Measurements from ENCODE around the gene FRS3.
"Not testable (repeated sequence)": the region's sequence is repeated elsewhere in the genome, so short reads cannot be mapped to it uniquely, and the experiment has no call there.

The FRS3 gene

DNA sequence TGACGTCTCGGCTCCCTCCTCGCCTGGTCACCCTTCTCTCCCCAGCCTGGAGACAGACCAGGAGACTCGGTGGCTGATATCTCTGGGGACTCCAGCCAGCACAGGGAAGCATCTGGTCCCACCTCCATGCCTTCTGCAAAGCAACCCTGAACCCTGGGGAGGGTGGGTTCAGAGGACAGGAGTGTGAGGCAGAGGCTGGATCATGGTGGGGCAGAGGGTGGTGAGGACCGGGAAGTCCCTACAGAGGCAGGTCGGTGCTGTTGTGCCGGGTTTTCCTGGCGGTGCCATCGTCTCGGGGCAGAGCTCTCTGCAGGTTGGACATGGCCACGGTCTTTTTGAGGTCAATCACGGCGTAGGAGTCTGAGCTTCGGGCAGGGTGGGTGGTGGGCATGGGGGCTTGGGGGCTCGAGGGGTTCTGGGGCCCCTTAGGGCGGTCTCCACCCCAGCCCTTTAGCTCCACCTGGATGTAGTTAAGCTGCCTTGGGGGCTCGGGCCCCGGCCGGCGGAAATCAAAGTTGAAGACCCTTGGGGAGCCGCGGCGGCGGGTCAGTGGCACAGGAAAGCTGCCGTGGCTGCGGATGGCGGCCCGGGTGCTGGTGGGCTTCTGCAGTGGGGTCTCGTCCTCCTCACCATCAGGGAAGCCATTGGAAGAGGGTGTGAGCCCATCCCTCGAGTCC is 9.2 kb downstream of the FRS3 start:
- Mint-ChIP-seq H3K36me3 (ENCODE audit: low read depth) (peaks cover 61% of the 10 kb centered on the region), H3K27ac (no peak overlapping the region), H3K4me1 (ENCODE audit: low read depth) (no peaks in the 10 kb centered on the region), H3K27me3 (no peaks in the 10 kb centered on the region), H3K9me3 (no peaks in the 10 kb centered on the region), H3K4me3 (no peak overlapping the region)
- intact Hi-C loops (cut with micrococcal nuclease): no loop called here

DNA sequence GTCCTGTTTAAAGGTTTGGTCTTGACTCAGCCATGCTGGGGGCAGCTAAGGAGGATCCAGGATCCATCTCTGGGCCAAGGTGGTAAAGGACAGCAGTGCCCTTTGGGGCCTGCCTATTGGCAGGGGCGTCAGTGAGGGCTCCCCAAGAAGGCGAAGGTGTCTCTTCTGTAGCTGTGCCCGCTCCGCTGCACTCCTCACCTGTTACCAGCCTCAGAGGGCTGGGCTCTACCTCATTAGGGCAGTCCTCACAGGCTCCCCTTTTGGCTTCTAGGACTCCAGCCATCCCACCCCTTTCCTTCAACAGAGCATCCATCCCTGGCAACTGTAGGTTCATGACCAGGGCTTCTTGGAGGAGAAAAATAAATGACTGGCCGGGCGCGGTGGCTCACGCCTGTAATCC is 10.3 kb downstream of the FRS3 start:
- no peaks in the 10 kb centered on the region for H3K27me3 Mint-ChIP-seq
- no peak overlapping the region for H3K4me3 Mint-ChIP-seq
- H3K27ac Mint-ChIP-seq: no peak overlapping the region
- H3K36me3 Mint-ChIP-seq (ENCODE audit: low read depth): peaks cover 49% of the 10 kb centered on the region
- H3K4me1 Mint-ChIP-seq (ENCODE audit: low read depth): no peaks in the 10 kb centered on the region
- intact Hi-C loops (cut with micrococcal nuclease): no loop called here
- H3K9me3 Mint-ChIP-seq: no peaks in the 10 kb centered on the region

DNA sequence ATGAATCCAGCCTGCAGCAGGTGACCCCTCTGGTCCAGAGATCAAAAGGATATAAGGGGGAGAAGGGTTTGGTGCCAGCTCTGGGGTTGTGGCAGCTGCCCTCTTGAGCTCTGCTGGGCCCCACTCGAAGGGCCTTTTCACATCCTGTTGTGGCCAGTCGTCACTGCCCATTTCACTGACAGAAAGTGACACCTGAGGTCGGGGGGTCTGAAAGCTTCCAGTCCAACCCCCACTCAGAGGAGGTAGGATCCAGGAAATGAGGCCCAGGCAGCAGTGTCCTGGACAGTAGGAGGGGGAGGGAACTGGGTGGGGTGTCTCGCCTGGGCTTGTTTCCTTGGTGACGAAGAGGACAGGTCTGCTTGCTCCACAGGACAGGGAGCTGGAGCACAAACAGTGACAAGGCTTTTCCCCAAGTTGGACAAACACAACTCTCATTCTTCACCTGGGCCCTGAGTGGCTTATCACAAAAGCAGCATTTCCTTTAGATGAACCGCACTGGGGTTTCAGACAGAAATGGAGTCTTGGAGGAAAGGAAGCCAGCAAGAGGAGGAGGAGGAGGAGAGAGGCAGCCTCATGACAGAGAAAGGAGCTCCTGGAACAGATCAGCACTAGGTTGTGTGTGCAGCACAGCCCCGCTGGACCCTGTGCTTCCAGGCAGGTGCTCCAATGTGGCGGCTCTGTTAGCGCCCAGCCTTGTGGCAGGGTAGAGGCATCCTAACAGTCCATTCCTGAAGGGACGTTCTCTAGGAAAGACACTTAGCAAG is 11.0 kb downstream of the FRS3 start:
- intact Hi-C loops (cut with micrococcal nuclease): no loop called here
- H3K4me1 Mint-ChIP-seq (ENCODE audit: low read depth): no peaks in the 10 kb centered on the region
- no peaks in the 10 kb centered on the region for H3K27me3 Mint-ChIP-seq

DNA sequence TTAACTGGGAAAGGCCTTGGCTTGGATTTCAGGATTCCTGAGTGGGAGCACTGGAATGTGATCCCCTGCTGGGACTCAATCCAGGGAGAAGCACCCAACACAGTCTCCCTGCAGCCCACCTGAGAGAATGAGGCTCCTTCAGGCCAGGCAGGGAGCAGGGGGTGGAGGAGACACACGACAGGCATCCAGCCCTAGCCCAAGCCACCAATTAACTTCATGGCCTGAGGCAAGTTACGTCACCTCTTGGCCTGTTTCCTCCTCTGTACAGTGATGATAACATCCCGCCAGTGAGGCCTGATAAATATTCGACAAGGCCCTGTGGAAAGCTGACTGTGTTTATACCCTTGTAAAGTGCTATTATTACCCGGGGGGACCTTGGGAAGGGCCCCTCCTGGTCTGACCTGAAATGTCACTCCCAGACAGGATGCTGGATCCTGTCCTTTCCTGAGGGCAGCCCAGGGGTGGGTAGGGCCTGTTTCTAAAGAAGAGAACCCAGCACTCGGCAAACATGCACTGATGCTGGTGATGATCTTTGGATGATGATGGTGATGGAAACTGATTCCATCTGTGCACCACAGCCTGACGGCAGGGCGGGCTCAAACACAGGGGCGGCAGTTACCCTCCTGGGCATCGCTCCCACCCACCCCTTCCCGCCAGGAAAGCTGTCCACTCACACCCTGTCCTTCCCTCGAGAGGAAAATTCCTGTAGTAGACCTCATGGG is 12.4 kb downstream of the FRS3 start:
- no peaks in the 10 kb centered on the region for H3K27me3 Mint-ChIP-seq
- no peak overlapping the region for H3K27ac Mint-ChIP-seq
- no peak overlapping the region for H3K4me3 Mint-ChIP-seq
- H3K9me3 Mint-ChIP-seq: no peaks in the 10 kb centered on the region
- peaks cover 28% of the 10 kb centered on the region for H3K36me3 Mint-ChIP-seq (ENCODE audit: low read depth)
- intact Hi-C loops (cut with micrococcal nuclease): no loop called here
- H3K4me1 Mint-ChIP-seq (ENCODE audit: low read depth): no peaks in the 10 kb centered on the region

More for the DNA sequence above, 11.0 kb downstream of the FRS3 start:
- H3K4me3 Mint-ChIP-seq: no peak overlapping the region
- H3K27ac Mint-ChIP-seq: no peak overlapping the region
- H3K36me3 Mint-ChIP-seq (ENCODE audit: low read depth): peaks cover 43% of the 10 kb centered on the region
- H3K9me3 Mint-ChIP-seq: no peaks in the 10 kb centered on the region

DNA sequence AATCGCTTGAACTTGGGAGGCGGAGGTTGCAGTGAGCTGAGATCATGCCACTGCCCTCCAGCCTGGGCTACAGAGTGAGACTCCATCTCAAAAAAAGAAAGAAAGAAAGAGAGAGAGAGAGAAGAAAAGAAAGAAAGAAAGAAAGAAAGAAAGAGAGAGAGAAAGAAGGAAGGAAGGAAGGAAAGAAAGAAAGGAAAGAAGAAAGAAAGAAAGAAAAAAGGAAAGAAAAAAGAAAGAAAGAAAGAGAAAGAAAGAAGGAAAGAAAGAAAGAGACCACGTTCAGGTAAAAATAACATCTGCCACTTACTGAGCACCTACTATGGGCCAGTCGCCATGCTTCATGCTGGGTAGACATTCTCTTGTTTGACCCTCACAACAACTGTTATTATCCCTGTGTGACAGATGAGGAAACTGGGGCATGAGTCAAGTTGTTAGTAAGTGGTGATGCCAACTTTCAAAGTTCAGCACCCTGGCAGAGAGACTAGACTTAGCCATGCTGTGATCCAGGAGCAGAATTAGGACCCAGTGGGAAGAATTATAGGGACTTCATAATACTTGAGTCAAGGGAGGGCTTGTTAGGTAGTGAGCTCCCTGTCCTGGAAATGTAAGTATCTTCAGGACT is 13.5 kb downstream of the FRS3 start:
- H3K4me3 Mint-ChIP-seq; H3K4me1 Mint-ChIP-seq (ENCODE audit: low read depth); H3K27ac Mint-ChIP-seq; H3K27me3 Mint-ChIP-seq; intact Hi-C loops (cut with micrococcal nuclease); H3K9me3 Mint-ChIP-seq: not testable (repeated sequence)
- peaks cover 17% of the 10 kb centered on the region for H3K36me3 Mint-ChIP-seq (ENCODE audit: low read depth)

DNA sequence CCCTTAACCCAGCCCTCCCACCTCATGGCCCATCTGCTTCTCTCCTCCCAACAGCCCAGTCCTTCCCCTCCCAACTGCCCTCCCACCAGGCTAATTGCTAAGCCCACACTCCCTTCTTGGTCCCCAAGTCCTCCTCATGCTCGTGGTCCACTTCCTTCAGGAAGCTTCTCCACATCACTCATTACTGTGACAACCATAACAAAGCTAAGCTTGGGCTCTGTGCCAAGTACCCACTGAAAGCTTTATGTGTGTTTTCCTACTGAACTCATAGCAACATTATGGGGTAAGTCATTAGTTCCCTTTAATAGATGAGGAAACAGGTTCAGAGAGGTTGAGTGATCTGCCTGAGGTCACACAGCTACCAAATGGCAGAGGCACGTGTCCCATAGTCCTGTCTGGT is 16.2 kb downstream of the FRS3 start:
- H3K36me3 Mint-ChIP-seq (ENCODE audit: low read depth): no peaks in the 10 kb centered on the region
- H3K27me3 Mint-ChIP-seq: peaks cover 3% of the 10 kb centered on the region
- H3K9me3 Mint-ChIP-seq: no peaks in the 10 kb centered on the region
- intact Hi-C loops (cut with micrococcal nuclease): no loop called here
- no peaks in the 10 kb centered on the region for H3K4me1 Mint-ChIP-seq (ENCODE audit: low read depth)
- no peak overlapping the region for H3K27ac Mint-ChIP-seq
- H3K4me3 Mint-ChIP-seq: no peak overlapping the region

DNA sequence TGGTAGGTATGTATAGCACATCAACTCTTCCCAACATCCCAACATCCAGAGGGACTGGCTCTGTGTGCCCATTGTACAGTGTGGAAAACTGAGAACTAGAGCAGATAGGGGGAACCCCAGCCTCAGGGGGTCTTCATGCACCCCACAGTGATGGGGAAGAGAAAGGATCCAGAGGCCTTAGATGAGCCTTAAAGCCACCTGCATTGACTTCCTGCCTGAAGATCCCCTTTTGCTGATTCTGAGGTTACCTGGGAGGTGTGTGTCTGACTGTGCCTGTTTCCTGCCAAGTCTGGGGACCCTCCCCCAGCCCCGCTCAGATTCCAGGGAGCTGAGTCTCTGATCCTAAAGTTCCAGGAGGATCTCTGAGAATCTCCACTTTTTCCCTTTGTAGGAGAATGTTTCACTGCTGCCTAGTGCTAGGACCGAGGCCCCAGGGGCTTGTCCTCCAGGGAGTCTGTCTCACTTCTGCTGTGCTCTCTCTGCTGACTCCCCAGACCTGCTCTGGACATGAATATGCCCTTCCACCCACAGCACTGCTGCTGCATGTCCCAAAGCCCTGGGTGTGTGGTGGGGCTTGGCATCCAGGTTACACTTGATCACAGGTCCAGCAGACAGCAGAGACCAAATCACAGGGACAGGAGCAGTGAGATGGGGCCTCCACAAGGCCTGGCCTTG is 19.7 kb downstream of the FRS3 start:
- intact Hi-C loops (cut with micrococcal nuclease): no loop called here

DNA sequence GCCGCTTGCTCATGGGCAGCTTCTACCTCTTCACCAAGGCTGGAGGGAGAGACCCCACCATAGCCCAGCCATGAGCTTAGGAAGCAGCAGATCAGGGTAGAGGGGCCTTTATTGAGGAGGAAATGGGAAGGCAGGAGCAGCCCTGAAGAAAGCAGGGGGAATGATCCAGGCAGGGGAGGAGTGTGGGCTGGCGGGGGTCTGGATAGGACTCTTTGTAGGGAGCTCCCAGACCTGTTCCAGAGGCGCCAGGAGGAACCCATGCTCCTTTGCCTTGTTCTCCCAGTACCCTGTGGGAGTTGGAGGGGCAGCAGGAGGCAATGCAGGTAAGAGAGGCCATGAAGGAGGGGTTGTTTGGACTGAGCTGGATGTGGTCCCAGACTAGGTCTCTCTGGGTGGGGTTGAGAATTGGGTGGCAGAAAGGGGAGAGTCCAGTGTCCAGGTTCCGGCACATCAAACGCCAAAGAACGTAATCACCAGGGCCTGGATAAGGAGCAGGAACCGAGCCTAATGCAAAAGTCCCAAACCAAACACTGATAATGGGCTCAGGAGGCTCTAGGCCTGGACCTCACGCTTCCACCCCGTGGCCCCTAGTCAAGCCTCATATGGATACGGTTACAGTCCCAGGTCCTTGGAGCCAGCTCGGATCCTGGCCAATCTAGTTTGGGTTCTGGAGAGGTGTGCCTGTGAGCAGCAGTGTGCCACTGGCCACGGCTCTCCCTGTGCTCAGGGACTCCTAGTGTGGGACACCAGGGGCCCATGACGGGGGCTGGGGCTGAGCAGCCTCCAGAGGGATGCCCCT is 20.4 kb downstream of the FRS3 start:
- no peak overlapping the region for H3K4me3 Mint-ChIP-seq
- no peak overlapping the region for H3K27ac Mint-ChIP-seq
- no peaks in the 10 kb centered on the region for H3K4me1 Mint-ChIP-seq (ENCODE audit: low read depth)
- intact Hi-C loops (cut with micrococcal nuclease): no loop called here
- H3K27me3 Mint-ChIP-seq: peaks cover 8% of the 10 kb centered on the region
- H3K36me3 Mint-ChIP-seq (ENCODE audit: low read depth): no peaks in the 10 kb centered on the region
- no peaks in the 10 kb centered on the region for H3K9me3 Mint-ChIP-seq

More for the DNA sequence above, 19.7 kb downstream of the FRS3 start:
- no peak overlapping the region for H3K4me3 Mint-ChIP-seq
- no peaks in the 10 kb centered on the region for H3K36me3 Mint-ChIP-seq (ENCODE audit: low read depth)
- no peaks in the 10 kb centered on the region for H3K4me1 Mint-ChIP-seq (ENCODE audit: low read depth)
- peaks cover 8% of the 10 kb centered on the region for H3K27me3 Mint-ChIP-seq
- H3K9me3 Mint-ChIP-seq: no peaks in the 10 kb centered on the region
- no peak overlapping the region for H3K27ac Mint-ChIP-seq

DNA sequence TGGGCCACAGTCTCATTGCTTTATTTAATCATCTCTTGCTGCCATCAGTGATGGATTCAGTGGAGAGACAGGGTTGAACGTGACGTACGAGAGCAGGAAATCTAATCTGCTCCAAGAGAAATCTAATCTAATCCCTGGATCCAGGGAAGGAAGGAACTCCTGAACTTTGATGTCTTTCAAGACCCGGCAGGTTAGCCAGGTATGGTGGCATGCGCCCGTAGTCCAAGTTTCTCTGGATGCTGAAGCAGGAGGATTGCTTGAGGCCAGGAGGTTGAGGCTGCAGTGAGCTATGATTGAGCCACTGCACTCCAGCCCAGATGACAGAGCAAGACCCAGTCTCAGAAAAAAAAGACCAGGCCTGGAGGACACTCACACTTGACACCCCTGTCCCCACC is 21.1 kb downstream of the FRS3 start:
- H3K36me3 Mint-ChIP-seq (ENCODE audit: low read depth): no peaks in the 10 kb centered on the region
- no peak overlapping the region for H3K4me3 Mint-ChIP-seq
- H3K27ac Mint-ChIP-seq: no peak overlapping the region
- intact Hi-C loops (cut with micrococcal nuclease): no loop called here
- peaks cover 9% of the 10 kb centered on the region for H3K27me3 Mint-ChIP-seq
- no peaks in the 10 kb centered on the region for H3K9me3 Mint-ChIP-seq
- H3K4me1 Mint-ChIP-seq (ENCODE audit: low read depth): no peaks in the 10 kb centered on the region

DNA sequence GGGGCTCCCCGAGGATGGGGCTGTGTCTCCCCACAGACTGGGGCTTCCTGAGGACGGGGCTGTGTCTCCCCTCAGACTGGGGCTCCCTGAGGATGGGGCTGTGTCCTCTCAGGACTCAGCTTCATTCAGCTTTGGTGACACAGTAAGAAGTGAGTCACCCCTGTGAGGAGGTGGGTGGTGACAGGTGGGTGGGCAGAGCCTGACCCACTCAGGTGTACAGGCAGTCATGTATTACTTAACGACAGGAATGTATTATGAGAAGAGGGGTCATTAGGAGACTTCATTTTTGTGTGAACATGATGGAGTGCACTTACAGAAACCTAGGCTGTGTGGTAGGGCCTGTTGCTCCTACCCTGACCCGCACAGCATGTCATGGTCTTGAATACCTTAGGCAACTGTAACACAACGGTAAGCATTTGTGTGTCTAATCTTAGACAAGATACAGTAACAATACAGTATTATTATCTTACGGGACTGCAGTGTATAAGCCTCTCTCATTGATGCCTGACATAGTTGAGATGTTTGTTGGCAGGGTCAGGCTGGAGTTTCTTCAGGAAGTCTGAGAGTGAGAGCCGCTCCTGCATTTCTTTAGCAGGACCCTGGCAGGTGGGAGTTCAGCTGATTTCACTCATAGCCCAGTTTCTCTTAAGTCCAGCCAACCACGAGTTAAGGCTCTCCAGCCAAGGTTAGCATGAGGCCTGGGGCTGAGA is 21.6 kb downstream of the FRS3 start:
- Mint-ChIP-seq H3K4me3 (no peak overlapping the region), H3K27me3 (peaks cover 10% of the 10 kb centered on the region), H3K36me3 (ENCODE audit: low read depth) (no peaks in the 10 kb centered on the region), H3K27ac (no peak overlapping the region), H3K4me1 (ENCODE audit: low read depth) (no peaks in the 10 kb centered on the region), H3K9me3 (no peaks in the 10 kb centered on the region)
- intact Hi-C loops (cut with micrococcal nuclease): no loop called here

DNA sequence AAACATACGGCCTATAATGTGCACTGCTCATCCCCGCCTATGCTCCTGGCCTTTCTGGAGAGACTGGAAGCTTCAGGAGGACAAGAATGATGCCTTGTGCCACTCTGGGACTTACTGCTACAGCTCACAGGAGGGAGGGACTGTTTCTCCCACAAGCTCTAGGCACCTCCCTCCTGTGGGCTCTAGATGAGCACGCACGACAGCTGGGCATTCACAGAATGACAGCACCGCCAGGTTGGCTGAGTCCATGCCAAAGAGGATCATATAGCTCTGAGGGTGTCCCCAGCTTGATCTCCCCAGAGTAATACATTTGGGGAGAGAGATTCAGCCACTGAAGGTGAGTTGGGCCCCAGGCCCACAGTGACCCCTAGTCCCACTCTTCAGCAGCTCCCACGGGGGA is 22.4 kb downstream of the FRS3 start:
- Mint-ChIP-seq H3K4me1 (ENCODE audit: low read depth) (no peaks in the 10 kb centered on the region), H3K4me3 (no peak overlapping the region)
- intact Hi-C loops (cut with micrococcal nuclease): no loop called here

DNA sequence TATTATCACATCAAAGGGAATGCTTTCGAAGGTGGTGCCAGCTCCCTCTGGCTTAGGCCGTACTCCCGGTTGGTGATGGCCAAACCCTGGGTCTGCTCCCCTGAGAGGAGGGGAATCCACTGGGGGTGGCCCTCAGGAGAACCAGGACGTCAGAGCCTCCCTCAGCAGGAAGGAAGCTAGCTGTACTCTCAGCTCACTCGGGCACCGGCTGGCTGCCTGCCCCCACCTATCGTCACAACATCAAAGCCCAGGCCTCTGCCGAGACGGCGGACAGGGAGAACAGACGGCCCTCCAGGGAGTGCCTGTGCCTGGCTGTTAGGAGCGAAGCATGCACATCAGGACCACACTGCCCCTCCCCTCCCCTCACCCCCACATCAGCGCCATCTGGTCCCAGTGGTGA is 23.3 kb downstream of the FRS3 start:
- Mint-ChIP-seq H3K4me1 (ENCODE audit: low read depth) (no peaks in the 10 kb centered on the region), H3K27me3 (peaks cover 9% of the 10 kb centered on the region), H3K9me3 (no peaks in the 10 kb centered on the region), H3K4me3 (no peak overlapping the region), H3K27ac (no peak overlapping the region), H3K36me3 (ENCODE audit: low read depth) (no peaks in the 10 kb centered on the region)
- intact Hi-C loops (cut with micrococcal nuclease): no loop called here

More for the DNA sequence above, 22.4 kb downstream of the FRS3 start:
- H3K9me3 Mint-ChIP-seq: no peaks in the 10 kb centered on the region
- H3K27me3 Mint-ChIP-seq: peaks cover 12% of the 10 kb centered on the region
- no peaks in the 10 kb centered on the region for H3K36me3 Mint-ChIP-seq (ENCODE audit: low read depth)
- H3K27ac Mint-ChIP-seq: no peak overlapping the region
